ACHN (cell line): ENCODE measurements around the gene NKX6-2.

Experiments
- DNase-seq: peaks from one replicate; pipeline ENCODE4 v3.0.0-alpha.2; 2015
- in situ Hi-C: cut with HindIII; loops from 2 replicates; pipeline ENCODE4 v1.10.0; 2017; ENCODE audit warnings: low sequenced_read_pairs, low pct_ligation_motif_present, low pct_unique_long_range_greater_than_20kb

Gene NKX6-2

GRCh38 chr10:132733926-132734325, 52.0 kb downstream of the NKX6-2 start:
- no peak for DNase-seq
- in situ Hi-C loops = no loop called here
